MCF 10A (cell line): ENCODE measurements around the gene COQ8A. TPM values are rescaled to one million over a fixed set of nuclear protein-coding genes. Genes with fewer than 3 reads are reported as not detected.

ENCODE experiments used
- BruUV-seq: library from RNA; stranded (reverse); fragments of 400-500 nt; replicated peaks from 2 replicates; lab custom pipeline; 2021; lab: Mats Ljungman, UMichigan
- CTCF ChIA-PET: fragments of 300-600 bp; sonication (Branson Sonifier 250); formaldehyde crosslinking; extraction: SDS; loops from one replicate; lab custom pipeline; 2021; ENCODE audit warnings: antibody characterized with exemption, inconsistent platforms; lab: Yijun Ruan, JAX
- POLR2A ChIA-PET: fragments of 300-600, 350-650 bp; sonication (Branson Sonifier 250); formaldehyde crosslinking; extraction: SDS; loops from one replicate; lab custom pipeline; 2020; ENCODE audit warnings: antibody characterized with exemption, inconsistent platforms; lab: Yijun Ruan, JAX
- DNase-seq: peaks from one replicate; pipeline ENCODE4 v3.0.0-alpha.2; 2018; ENCODE audit not compliant: unreplicated experiment
- H3K27ac Mint-ChIP-seq: one replicate; pipeline ENCODE4 v1.8.0; 2022; ENCODE audit warnings: mild to moderate bottlenecking, low read depth, mixed read lengths; ENCODE audit not compliant: unreplicated experiment
- H3K27me3 Mint-ChIP-seq: one replicate; pipeline ENCODE4 v1.8.0; 2022; ENCODE audit warnings: mixed read lengths; ENCODE audit not compliant: insufficient read depth, unreplicated experiment
- H3K36me3 Mint-ChIP-seq: one replicate; pipeline ENCODE4 v1.8.0; 2022; ENCODE audit warnings: mild to moderate bottlenecking, moderate library complexity, mixed read lengths; ENCODE audit not compliant: insufficient read depth, unreplicated experiment
- H3K4me1 Mint-ChIP-seq: one replicate; pipeline ENCODE4 v1.8.0; 2022; ENCODE audit warnings: mixed read lengths; ENCODE audit not compliant: insufficient read depth, unreplicated experiment
- H3K4me3 Mint-ChIP-seq: one replicate; pipeline ENCODE4 v1.8.0; 2022; ENCODE audit warnings: mild to moderate bottlenecking, moderate library complexity, mixed read lengths; ENCODE audit not compliant: unreplicated experiment
- H3K9me3 Mint-ChIP-seq: one replicate; pipeline ENCODE4 v1.8.0; 2022; ENCODE audit warnings: mixed read lengths; ENCODE audit not compliant: unreplicated experiment
- intact Hi-C: fragments of 100-400 bp; cut with micrococcal nuclease; formaldehyde crosslinking; loops from 2 replicates; pipeline ENCODE4 v1.14.1; 2022
- total RNA-seq: library from RNA; stranded (reverse); gene quantifications from 2 replicates; pipeline ENCODE4 v1.2.3, GENCODE V29; 2022
- TF ChIP-seq, protein P1 (sequence below): fragments of 200-600 bp; IDR thresholded peaks from one replicate; pipeline ENCODE4 v1.8.0; 2022; ENCODE audit warnings: antibody characterized with exemption, mild to moderate bottlenecking; ENCODE audit not compliant: unreplicated experiment

Gene COQ8A
- total RNA-seq, 1 experiment from 2014 or later, result 26.4 TPM

GRCh38 chr1:227002531-227003049 lies 62.5 kb downstream of the COQ8A start:
- no peak for DNase-seq
- H3K4me3 Mint-ChIP-seq, result no peak overlapping the region
- H3K9me3 Mint-ChIP-seq, result no peaks in the 10 kb centered on the region
- CTCF ChIA-PET, result interaction anchor here (0.6 to 1.0 kb wide), 6 partner anchors 20 to 792 kb away, joined by 3 to 6 read pairs (median 3); no protein-coding TSS in a partner anchor
- TF ChIP-seq, protein P1, sequence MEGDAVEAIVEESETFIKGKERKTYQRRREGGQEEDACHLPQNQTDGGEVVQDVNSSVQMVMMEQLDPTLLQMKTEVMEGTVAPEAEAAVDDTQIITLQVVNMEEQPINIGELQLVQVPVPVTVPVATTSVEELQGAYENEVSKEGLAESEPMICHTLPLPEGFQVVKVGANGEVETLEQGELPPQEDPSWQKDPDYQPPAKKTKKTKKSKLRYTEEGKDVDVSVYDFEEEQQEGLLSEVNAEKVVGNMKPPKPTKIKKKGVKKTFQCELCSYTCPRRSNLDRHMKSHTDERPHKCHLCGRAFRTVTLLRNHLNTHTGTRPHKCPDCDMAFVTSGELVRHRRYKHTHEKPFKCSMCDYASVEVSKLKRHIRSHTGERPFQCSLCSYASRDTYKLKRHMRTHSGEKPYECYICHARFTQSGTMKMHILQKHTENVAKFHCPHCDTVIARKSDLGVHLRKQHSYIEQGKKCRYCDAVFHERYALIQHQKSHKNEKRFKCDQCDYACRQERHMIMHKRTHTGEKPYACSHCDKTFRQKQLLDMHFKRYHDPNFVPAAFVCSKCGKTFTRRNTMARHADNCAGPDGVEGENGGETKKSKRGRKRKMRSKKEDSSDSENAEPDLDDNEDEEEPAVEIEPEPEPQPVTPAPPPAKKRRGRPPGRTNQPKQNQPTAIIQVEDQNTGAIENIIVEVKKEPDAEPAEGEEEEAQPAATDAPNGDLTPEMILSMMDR, result no peak
- no TSS peak for BruUV-seq
- no peak overlapping the region for H3K27ac Mint-ChIP-seq
- H3K36me3 Mint-ChIP-seq, result peaks cover 88% of the 10 kb centered on the region
- no peaks in the 10 kb centered on the region for H3K4me1 Mint-ChIP-seq
- intact Hi-C loops, result no loop called here
- POLR2A ChIA-PET, result interaction anchor here (1.0 to 2.1 kb wide), 4 partner anchors 8 to 127 kb away, joined by 4 to 5 read pairs (median 5); no protein-coding TSS in a partner anchor
- no peaks in the 10 kb centered on the region for H3K27me3 Mint-ChIP-seq

DNA sequence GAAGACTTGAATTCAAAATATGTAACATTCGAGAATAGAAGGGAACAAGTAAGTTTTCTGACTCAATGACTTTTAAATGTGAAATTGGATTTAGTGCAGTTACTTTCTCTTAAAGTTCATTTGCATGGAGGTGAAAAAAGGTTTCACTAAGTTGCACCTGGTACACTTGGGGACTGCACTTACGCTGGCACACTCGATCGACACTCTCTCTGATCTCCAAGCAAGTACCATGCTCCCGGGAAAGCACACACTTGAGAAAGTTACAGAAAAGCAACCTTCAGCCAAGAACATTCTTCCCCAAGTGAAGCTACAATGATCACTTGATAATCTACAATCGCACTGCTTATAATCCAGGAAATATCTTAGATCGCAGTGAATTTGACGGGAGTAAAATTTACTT lies 63.1 kb downstream of the COQ8A start:
- CTCF ChIA-PET, result interaction anchor here (0.6 to 1.0 kb wide), 3 partner anchors 20 to 160 kb away, joined by 3 to 4 read pairs (median 3); no protein-coding TSS in a partner anchor
- POLR2A ChIA-PET, result interaction anchor here (1.0 to 1.2 kb wide), 2 partner anchors 9 to 127 kb away, joined by 4 to 5 read pairs; no protein-coding TSS in a partner anchor
- H3K4me3 Mint-ChIP-seq, result no peak overlapping the region
- peak overlapping the region; percentile 4 for H3K27ac Mint-ChIP-seq
- BruUV-seq, result no TSS peak
- intact Hi-C loops, result no loop called here
- H3K9me3 Mint-ChIP-seq, result no peaks in the 10 kb centered on the region
- no peaks in the 10 kb centered on the region for H3K4me1 Mint-ChIP-seq
- peaks cover 82% of the 10 kb centered on the region for H3K36me3 Mint-ChIP-seq
- DNase-seq, result no peak
- TF ChIP-seq, protein P1, result no peak
- no peaks in the 10 kb centered on the region for H3K27me3 Mint-ChIP-seq

GRCh38 chr1:227004796-227005195 lies 64.7 kb downstream of the COQ8A start:
- CTCF ChIA-PET, result no interaction called here
- H3K27me3 Mint-ChIP-seq, result no peaks in the 10 kb centered on the region
- no peak overlapping the region for H3K4me3 Mint-ChIP-seq
- no peak overlapping the region for H3K27ac Mint-ChIP-seq
- intact Hi-C loops, result no loop called here
- no peaks in the 10 kb centered on the region for H3K9me3 Mint-ChIP-seq
- TF ChIP-seq, protein P1, result no peak
- H3K4me1 Mint-ChIP-seq, result no peaks in the 10 kb centered on the region
- peaks cover 66% of the 10 kb centered on the region for H3K36me3 Mint-ChIP-seq
- POLR2A ChIA-PET, result no interaction called here
- no peak for DNase-seq
- no TSS peak for BruUV-seq

- POLR2A ChIA-PET, result no interaction called here
- TF ChIP-seq, protein P1, result no peak
- Mint-ChIP-seq H3K36me3 (peaks cover 50% of the 10 kb centered on the region), H3K4me1 (no peaks in the 10 kb centered on the region), H3K9me3 (no peaks in the 10 kb centered on the region), H3K27me3 (no peaks in the 10 kb centered on the region), H3K27ac (no peak overlapping the region), H3K4me3 (no peak overlapping the region)
- CTCF ChIA-PET, result interaction anchor here (0.6 to 1.1 kb wide), 3 partner anchors 11 to 49 kb away, joined by 3 read pairs; no protein-coding TSS in a partner anchor
- DNase-seq, result no peak
- no TSS peak for BruUV-seq
- intact Hi-C loops, result no loop called here
These were observed 66.2 kb downstream of the COQ8A start for GRCh38 chr1:227006226-227006796.
